Left renal cortex interstitium (tissue), 4 donors: ENCODE results near the gene TEX35. TPM values are rescaled to one million over a fixed set of nuclear protein-coding genes. Genes with fewer than 3 reads are reported as not detected.
A peak's percentile ranks its signal among the peaks of the same experiment; 100 is the strongest.

Source experiments
- DNase-seq, 4 donors: peaks; one replicate each; pipeline ENCODE4 v3.0.0-alpha.2; 2013; ENCODE audit warnings: low read depth in 4 of 4, low spot score in 2 of 4, missing footprints in 1 of 4
- polyA plus RNA-seq, 4 donors: library from polyadenylated mRNA; unstranded; fragments of 120-200 nt; gene quantifications; one replicate each; pipeline ENCODE4 v1.2.1, GENCODE V29; 2013; ENCODE audit not compliant: insufficient read length in 4 of 4

TEX35 gene
- under 1 TPM in 1 of 4 donors, not detected in 3; 0.21 TPM for polyA plus RNA-seq

GRCh38 chr1:178512566-178513277 is at the start of gene TEX35:
Gene TEX35, plus strand, starts transcription at chr1:178513109. Its CDS starts 80 bp downstream, at chr1:178513189.
- no peak for DNase-seq

GRCh38 chr1:178464141-178464540 is 48.8 kb upstream of the TEX35 start:
- no peak for DNase-seq

GRCh38 chr1:178464566-178464965 is 48.3 kb upstream of the TEX35 start:
- no peak for DNase-seq

- no peak for DNase-seq
Measured at GRCh38 chr1:178465011-178465410, 47.9 kb upstream of the TEX35 start.

GRCh38 chr1:178467837-178468236 is 45.1 kb upstream of the TEX35 start:
- no peak for DNase-seq

- peak; percentile 13 to 50 (median 30) for DNase-seq
Measured at GRCh38 chr1:178470411-178470960, 42.4 kb upstream of the TEX35 start.

GRCh38 chr1:178472531-178472930 is 40.4 kb upstream of the TEX35 start:
- no peak for DNase-seq

GRCh38 chr1:178477373-178477772 is 35.5 kb upstream of the TEX35 start:
- no peak for DNase-seq

GRCh38 chr1:178477841-178478240 is 35.1 kb upstream of the TEX35 start:
- no peak for DNase-seq

- DNase-seq, result no peak
Measured at GRCh38 chr1:178483251-178483957, 29.5 kb upstream of the TEX35 start.

GRCh38 chr1:178484698-178485225 is 28.1 kb upstream of the TEX35 start:
- no peak for DNase-seq

- no peak for DNase-seq
Measured at GRCh38 chr1:178485541-178485981, 27.3 kb upstream of the TEX35 start.

- DNase-seq, result no peak
Measured at GRCh38 chr1:178486100-178487069, 26.5 kb upstream of the TEX35 start.

- no peak for DNase-seq
Measured at GRCh38 chr1:178487070-178487615, 25.8 kb upstream of the TEX35 start.

- no peak for DNase-seq
Measured at GRCh38 chr1:178488393-178488792, 24.5 kb upstream of the TEX35 start.

- no peak for DNase-seq
Measured at GRCh38 chr1:178489399-178489798, 23.5 kb upstream of the TEX35 start.

GRCh38 chr1:178490136-178490535 is 22.8 kb upstream of the TEX35 start:
- DNase-seq, result no peak

GRCh38 chr1:178490967-178491366 is 21.9 kb upstream of the TEX35 start:
- DNase-seq, result no peak

- no peak for DNase-seq
Measured at GRCh38 chr1:178491721-178492120, 21.2 kb upstream of the TEX35 start.

GRCh38 chr1:178492341-178492740 is 20.6 kb upstream of the TEX35 start:
- DNase-seq, result no peak
